ENCODE measurements around the gene SUN2.

- TF ChIP-seq CTCF (IDR thresholded peaks at IDR 0.05): no peak
- TF ChIP-seq POLR2A (IDR thresholded peaks at IDR 0.05; ENCODE audit: low read depth): no peak
These were observed 5.2 kb downstream of the SUN2 start for GRCh38 chr22:38750638-38751037.
